ENCODE results near the gene TRAPPC12.

- no peak for TF ChIP-seq SUZ12 (IDR thresholded peaks at IDR 0.05; ENCODE audit: extremely low read depth, insufficient read depth, insufficient read length)
- TF ChIP-seq ZNF274 (IDR thresholded peaks at IDR 0.05; ENCODE audit: low read depth, low read length): no peak
- no peak for TF ChIP-seq YY1 (IDR thresholded peaks at IDR 0.05; ENCODE audit: insufficient read depth, insufficient read length)
Observed at GRCh38 chr2:3411103-3411502, 31.6 kb downstream of the TRAPPC12 start.
